ENCODE measurements around the gene CFAP300. TPM values are rescaled to one million over a fixed set of nuclear protein-coding genes. Genes with fewer than 3 reads are reported as not detected.

Gene CFAP300
- total and polyA plus RNA-seq, 2 of the 8 experiments (the other 6 are each of a cell fraction or from before 2014, with no cell fraction given): 2.1 to 2.8 TPM

DNA sequence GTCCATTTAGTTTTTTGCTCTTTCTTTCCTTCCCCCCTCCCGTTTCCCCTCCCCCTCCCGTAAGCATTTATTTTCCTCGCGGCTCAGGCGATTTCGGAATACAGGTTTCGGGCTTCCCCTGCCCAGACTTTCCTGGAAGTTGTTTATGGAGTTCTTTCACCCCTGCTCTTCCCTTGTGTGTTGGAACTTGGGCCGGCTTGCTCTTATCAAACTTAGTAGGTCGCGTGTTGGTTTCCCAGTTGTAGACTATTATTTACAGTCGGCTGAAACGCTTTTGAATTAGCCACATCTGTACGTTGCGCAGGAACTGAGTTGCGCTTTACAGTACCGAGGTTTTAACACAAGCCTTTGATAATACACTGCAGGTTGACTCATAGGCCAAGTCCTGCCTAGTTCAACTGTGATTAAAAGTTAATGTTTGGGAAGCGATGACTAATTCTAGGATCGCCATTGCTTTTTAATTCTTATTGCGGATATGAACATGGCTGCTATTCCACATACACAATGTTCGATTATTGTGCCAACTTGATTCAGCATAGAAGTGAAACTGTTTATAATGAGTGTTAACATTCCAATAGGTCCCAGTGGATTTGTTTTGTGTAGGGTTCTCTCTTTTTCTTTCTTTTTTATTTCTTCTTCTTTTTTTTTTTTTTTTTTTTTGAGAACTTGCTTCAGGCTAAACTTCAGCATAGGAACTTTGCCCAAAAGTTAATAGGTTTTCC, 64.7 kb downstream of the CFAP300 start (continued):
- TF ChIP-seq, protein P1, sequence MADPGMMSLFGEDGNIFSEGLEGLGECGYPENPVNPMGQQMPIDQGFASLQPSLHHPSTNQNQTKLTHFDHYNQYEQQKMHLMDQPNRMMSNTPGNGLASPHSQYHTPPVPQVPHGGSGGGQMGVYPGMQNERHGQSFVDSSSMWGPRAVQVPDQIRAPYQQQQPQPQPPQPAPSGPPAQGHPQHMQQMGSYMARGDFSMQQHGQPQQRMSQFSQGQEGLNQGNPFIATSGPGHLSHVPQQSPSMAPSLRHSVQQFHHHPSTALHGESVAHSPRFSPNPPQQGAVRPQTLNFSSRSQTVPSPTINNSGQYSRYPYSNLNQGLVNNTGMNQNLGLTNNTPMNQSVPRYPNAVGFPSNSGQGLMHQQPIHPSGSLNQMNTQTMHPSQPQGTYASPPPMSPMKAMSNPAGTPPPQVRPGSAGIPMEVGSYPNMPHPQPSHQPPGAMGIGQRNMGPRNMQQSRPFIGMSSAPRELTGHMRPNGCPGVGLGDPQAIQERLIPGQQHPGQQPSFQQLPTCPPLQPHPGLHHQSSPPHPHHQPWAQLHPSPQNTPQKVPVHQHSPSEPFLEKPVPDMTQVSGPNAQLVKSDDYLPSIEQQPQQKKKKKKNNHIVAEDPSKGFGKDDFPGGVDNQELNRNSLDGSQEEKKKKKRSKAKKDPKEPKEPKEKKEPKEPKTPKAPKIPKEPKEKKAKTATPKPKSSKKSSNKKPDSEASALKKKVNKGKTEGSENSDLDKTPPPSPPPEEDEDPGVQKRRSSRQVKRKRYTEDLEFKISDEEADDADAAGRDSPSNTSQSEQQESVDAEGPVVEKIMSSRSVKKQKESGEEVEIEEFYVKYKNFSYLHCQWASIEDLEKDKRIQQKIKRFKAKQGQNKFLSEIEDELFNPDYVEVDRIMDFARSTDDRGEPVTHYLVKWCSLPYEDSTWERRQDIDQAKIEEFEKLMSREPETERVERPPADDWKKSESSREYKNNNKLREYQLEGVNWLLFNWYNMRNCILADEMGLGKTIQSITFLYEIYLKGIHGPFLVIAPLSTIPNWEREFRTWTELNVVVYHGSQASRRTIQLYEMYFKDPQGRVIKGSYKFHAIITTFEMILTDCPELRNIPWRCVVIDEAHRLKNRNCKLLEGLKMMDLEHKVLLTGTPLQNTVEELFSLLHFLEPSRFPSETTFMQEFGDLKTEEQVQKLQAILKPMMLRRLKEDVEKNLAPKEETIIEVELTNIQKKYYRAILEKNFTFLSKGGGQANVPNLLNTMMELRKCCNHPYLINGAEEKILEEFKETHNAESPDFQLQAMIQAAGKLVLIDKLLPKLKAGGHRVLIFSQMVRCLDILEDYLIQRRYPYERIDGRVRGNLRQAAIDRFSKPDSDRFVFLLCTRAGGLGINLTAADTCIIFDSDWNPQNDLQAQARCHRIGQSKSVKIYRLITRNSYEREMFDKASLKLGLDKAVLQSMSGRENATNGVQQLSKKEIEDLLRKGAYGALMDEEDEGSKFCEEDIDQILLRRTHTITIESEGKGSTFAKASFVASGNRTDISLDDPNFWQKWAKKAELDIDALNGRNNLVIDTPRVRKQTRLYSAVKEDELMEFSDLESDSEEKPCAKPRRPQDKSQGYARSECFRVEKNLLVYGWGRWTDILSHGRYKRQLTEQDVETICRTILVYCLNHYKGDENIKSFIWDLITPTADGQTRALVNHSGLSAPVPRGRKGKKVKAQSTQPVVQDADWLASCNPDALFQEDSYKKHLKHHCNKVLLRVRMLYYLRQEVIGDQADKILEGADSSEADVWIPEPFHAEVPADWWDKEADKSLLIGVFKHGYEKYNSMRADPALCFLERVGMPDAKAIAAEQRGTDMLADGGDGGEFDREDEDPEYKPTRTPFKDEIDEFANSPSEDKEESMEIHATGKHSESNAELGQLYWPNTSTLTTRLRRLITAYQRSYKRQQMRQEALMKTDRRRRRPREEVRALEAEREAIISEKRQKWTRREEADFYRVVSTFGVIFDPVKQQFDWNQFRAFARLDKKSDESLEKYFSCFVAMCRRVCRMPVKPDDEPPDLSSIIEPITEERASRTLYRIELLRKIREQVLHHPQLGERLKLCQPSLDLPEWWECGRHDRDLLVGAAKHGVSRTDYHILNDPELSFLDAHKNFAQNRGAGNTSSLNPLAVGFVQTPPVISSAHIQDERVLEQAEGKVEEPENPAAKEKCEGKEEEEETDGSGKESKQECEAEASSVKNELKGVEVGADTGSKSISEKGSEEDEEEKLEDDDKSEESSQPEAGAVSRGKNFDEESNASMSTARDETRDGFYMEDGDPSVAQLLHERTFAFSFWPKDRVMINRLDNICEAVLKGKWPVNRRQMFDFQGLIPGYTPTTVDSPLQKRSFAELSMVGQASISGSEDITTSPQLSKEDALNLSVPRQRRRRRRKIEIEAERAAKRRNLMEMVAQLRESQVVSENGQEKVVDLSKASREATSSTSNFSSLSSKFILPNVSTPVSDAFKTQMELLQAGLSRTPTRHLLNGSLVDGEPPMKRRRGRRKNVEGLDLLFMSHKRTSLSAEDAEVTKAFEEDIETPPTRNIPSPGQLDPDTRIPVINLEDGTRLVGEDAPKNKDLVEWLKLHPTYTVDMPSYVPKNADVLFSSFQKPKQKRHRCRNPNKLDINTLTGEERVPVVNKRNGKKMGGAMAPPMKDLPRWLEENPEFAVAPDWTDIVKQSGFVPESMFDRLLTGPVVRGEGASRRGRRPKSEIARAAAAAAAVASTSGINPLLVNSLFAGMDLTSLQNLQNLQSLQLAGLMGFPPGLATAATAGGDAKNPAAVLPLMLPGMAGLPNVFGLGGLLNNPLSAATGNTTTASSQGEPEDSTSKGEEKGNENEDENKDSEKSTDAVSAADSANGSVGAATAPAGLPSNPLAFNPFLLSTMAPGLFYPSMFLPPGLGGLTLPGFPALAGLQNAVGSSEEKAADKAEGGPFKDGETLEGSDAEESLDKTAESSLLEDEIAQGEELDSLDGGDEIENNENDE (IDR thresholded peaks at IDR 0.05; ENCODE audit: insufficient replicate concordance, low read length): no peak
- TF ChIP-seq SP4 (IDR thresholded peaks at IDR 0.05; ENCODE audit: low read length) (no peak), KDM5A (IDR thresholded peaks at IDR 0.05; ENCODE audit: low read length) (no peak), RBBP5 (IDR thresholded peaks at IDR 0.05; ENCODE audit: borderline replicate concordance, low read depth, low read length) (no peak; the same call in 1 of the 2 replicates), SRF (IDR thresholded peaks at IDR 0.05; ENCODE audit: low read depth, low read length) (no peak), SUZ12 (IDR thresholded peaks at IDR 0.05; ENCODE audit: low read length) (no peak), JUN (IDR thresholded peaks at IDR 0.05; ENCODE audit: low read depth, low read length) (no peak), ASH2L (IDR thresholded peaks at IDR 0.05; ENCODE audit: low read length) (peak; percentile 79), POLR2A (IDR thresholded peaks at IDR 0.05; ENCODE audit: control extremely low read depth in 1 of 2, low read depth in 2 of 2, low read length in 2 of 2) (0 out of 3 replicates have a peak, but pooled peaks of 1 of the 2 experiments have one; percentile 11)
- TF ChIP-seq, protein P2, sequence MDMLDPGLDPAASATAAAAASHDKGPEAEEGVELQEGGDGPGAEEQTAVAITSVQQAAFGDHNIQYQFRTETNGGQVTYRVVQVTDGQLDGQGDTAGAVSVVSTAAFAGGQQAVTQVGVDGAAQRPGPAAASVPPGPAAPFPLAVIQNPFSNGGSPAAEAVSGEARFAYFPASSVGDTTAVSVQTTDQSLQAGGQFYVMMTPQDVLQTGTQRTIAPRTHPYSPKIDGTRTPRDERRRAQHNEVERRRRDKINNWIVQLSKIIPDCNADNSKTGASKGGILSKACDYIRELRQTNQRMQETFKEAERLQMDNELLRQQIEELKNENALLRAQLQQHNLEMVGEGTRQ (IDR thresholded peaks at IDR 0.05; ENCODE audit: low read length): no peak

Data from H1 (cell line).